Activated T-cell treated with anti-CD3 and anti-CD28 coated beads, Interleukin-2, amount 50 U/mL, for 48 hours (primary cell): ENCODE data around the gene OR2AT4.
"Not testable (repeated sequence)": the region's sequence is repeated elsewhere in the genome, so short reads cannot be mapped to it uniquely, and the experiment has no call there.

ENCODE experiments used
- DNase-seq, 2 experiments: peaks; one replicate each; pipeline ENCODE4 v3.0.0-alpha.2; 2020

The OR2AT4 gene

DNA sequence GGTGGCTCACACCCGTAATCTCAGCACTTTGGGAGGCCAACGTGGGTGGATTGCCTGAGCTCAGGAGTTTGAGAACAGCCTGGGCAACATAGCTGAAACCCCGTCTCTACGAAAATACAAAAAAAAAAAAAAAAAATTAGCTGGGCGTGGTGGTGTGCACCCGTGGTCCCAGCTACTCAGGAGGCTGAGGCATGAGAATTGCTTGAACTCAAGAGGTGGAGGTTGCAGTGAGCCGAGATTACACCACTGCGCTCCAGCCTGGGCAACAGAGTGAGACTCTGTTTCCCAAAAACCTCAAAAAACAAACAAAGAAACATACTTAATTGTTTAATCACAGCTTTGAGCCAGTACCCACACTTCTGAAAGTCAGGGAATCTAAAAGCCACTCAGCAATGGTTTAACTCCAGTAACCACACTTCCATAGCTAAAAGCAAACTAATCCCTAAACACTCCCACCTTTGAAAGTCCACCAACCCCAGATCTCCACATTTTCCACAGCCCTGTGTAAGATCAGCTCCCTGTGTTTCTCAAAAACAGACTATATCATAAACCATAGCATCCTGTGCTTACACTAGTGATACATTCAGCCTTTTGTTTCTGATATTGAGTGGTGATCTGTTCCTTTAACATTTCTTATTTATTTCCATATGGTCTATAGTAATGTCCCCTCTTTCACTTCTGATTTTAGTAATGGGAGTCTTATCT is 4.9 kb upstream of the OR2AT4 start:
- DNase-seq, result no peak

DNA sequence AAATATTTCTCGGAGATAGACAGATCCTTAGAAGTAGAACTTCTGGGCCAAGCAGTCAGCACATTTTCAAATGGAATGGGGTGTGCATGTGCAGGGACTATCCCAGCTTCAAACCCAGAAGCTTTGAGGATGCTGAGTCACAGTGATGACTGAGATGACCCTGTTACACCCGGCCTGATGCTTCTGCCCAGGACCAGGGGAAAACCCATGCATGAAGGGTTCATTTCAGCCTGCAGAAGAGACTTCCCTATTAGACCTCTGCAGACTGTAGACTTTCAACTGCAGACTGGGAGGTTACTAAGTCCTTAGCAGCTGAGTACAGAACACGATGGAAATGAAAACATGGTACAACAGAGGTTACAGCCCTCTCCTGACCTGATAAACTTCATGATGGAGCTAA is 3.6 kb upstream of the OR2AT4 start:
- DNase-seq, result peak; percentile 43 to 56

- DNase-seq, result no peak
Measured at GRCh38 chr11:75099635-75100034, 3.0 kb upstream of the OR2AT4 start.

DNA sequence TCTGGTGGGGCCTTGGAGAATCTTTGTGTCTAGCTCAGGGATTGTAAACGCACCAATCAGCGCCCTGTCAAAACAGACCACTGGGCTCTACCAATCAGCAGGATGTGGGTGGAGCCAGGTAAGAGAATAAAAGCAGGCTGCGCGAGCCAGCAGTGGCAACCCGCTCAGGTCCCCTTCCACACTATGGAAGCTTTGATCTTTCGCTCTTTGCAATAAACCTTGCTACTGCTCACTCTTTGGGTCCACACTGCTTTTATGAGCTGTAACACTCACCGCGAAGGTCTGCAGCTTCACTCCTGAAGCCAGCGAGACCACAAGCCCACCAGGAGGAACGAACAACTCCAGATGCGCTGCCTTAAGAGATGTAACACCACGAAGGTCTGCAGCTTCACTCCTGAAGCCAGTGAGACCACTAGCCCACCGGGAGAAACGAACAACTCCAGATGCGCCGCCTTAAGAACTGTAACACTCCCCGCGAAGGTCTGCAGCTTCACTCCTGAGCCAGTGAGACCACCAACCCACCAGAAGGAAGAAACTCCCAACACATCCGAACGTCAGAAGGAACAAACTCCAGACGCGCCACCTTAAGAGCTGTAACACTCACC is 2.3 kb upstream of the OR2AT4 start:
- DNase-seq, result not testable (repeated sequence)

DNA sequence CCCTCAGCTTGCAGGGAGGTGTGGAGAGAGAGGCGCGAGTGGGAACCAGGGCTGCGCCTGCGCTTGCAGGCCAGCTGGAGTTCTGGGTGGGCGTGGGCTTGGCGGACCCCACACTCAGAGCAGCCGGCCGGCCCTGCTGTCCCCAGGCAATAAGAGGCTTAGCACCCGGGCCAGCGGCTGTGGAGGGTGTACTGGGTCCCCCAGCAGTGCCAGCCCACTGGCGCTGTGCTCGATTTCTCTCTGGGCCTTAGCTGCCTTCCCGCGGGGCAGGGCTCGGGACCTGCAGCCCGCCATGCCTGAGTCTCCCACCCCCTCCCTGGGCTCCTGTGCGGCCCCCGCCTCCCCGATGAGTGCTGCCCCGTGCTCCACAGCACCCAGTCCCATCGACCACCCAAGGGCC is 1.5 kb upstream of the OR2AT4 start:
- not testable (repeated sequence) for DNase-seq

GRCh38 chr11:75097173-75097557 is 489 bp upstream of the OR2AT4 start:
- DNase-seq, result no peak

DNA sequence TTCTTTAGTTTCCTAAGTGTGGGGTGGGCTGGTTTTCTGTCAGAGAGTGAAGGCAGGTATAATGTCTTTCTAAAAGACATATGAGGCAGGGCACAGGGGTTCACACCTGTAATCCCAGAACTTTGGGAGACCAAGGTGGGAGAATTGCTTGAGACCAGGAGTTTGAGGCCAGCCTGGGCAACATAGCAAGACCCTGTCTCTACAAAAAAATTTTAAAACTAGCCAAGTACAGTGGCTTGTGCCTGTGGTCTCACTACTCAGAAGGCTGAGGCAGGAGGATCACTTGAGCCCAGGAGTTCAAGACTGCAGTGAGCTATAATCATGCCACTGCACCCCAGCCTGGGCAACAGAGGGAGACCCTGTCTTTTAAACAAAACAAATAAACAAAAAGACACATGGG is 2.3 kb downstream of the OR2AT4 start:
- not testable (repeated sequence) for DNase-seq

GRCh38 chr11:75090671-75091177 is 6.0 kb downstream of the OR2AT4 start:
- DNase-seq, result no peak

DNA sequence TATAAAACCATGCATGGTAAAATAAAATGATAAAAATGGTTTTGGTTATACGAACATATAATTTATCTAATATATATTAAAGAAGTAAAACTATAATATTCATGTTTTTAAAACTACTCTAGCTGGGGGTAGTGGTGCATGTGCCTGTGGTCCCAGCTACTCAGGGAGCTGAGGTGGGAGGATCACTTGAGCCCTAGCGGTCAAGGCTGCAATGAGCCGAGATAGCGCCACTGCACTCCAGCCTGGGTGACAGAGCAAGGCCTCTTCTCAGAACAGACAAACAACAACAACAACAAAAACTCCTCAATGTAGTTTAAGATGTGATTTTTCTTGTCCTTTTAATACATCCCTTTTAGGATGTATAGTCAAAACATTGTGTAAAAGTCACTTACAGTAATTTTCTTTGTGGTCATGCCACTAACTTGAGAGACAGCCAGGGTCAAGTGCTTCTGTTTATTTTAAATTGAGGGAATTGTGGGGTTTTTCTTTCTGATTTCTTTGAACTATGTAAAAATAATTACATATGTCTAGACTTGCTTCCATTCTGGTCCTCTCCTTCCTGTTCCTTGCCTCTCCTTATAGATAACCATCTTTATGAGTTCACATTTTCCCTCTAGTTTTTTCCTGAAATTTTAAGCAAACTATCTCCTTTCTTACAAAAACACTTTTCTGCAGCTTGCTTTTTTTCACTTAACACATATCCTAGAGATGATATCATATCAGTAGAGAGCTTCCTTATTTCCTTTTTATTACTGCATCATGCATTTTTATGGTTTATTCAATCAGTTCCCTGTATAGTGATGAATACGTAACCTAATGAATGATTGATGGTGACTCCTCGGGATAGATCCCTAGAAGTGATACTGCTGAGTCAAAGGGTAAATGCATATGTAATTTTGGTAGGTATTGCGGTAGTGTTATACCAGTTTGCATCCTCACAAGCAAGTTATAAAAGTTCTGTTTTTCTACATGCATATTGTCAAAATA is 9.1 kb downstream of the OR2AT4 start:
- DNase-seq, result no peak

- no peak for DNase-seq
Measured at GRCh38 chr11:75084883-75085282, 11.8 kb downstream of the OR2AT4 start.

DNA sequence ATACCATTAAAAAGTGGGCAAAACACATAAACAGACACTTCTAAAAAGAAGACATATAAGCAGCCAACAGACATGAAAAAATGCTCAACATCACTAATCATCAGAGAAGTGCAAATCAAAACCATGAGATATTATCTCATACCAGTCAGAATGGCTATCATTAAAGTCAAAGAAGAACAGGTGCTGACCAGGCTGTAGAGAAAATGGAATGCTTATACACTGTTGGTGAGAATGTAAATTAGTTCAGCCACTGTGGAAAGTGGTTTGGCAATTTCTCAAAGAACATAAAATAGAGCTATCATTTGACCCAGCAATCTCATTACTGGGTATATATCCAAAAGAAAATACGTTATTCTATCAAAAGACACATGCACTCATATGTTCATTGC is 13.5 kb downstream of the OR2AT4 start:
- DNase-seq, result no peak

- no peak for DNase-seq
Measured at GRCh38 chr11:75082601-75083216, 14.0 kb downstream of the OR2AT4 start.

DNA sequence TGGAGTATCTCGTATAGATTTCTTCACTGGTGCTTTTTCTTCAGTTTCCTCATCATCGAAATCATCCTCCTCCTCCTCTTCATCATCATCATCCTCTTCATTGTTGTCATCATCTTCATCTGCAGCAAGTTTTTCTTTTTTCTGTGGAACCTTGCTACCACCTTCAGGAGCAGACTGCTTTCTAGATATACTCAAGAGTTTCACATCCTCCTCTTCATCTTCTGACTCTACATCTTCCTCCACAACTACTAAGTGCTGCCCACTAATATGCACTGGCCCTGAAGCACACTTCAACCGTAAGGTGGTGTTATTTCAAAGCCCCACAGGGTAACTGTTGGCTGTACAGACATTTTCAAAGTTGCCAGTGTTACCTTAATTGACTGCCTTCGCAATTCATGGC is 17.1 kb downstream of the OR2AT4 start:
- DNase-seq, result no peak

DNA sequence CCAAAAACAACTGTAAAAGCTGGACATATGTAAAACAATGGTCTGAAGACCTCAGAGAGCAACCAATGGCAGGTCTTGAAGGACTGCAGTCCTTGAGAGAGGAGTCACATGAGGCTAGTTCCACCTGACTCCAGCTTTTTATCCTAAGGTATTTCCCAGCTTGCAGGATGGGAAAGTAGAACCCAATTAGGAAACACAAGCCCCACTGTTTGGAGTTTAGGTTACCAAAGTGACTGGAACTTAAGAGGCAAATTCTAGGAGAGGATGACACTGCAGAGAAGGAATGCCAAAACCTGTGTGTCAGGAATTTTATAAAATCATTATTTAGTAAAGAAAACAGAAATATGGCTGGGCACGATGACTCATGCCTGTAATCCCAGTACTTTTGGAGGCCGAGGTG is 18.4 kb downstream of the OR2AT4 start:
- no peak for DNase-seq

DNA sequence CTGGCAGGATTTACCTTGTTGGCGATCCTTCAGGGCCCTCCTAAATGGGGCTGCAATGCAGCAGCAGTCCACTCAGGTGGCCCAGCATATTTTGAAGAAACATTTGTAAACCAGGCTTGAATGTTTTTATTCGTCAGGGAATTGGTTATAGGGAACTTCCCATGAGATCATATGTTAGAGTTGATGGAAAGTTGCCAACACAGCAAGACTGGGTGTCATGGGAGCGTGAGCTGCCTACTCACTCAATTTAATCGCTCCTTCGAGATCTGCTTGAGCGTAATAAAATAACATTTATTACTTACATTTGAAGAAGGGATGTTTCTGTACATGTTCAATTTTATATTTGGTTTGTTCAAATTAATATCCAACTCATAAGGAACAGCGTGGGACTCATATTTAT is 19.4 kb downstream of the OR2AT4 start:
- DNase-seq, result no peak

- DNase-seq, result no peak
Measured at GRCh38 chr11:75076671-75077070, 20.0 kb downstream of the OR2AT4 start.

DNA sequence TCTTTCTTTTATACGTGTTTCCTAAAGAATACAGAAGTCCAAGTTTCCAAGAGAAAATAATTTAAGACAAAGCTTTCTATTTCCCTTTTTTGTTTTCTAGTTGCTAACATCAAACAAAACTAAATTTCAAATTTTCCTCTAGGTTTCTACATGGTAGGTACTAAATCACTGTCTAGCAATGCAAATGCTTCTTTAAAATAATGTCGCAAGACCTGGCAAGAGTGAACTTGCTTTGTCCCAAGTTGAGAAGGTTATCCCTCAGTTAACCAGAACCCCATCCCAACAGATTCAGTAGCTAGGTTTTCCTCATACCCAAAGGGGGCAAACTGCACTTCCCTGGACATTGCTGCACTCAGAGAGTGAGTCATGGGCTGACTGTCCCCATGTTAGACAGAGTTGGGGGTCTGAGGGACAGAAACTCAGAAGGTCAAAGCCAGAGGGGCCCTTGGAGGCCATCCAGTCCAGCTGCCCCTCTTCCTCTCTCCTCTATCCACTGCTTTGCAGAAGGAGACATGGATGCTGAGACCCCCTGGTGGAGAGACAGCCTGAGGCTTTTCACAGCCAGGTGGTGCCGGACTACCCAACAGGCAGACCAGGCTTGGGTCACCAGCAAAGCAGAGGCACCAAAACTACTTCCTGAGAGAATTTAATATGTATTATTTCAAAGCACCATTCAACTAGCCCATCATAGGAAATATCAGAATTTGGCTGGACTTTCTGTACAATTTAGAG is 23.1 kb downstream of the OR2AT4 start:
- DNase-seq, result no peak

DNA sequence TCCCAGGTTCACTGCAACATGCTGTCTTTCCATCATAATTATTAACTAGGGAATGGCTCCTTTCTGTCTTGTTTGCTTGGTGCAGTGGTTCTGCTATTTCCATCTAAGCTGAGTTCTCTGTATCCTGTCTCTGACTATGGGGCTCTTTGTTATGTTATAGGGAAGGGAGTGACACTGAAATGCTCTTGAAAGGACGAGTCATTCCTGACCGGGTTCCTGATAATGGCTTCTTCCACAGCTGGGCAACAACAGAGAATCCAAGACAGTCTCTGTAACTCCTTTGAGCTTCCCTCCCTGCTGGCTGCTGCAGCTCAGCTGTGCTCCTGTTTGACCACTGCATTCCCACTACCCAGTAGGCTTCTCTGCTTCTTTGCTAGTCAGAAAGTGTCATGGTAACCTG is 24.1 kb downstream of the OR2AT4 start:
- DNase-seq, result no peak

GRCh38 chr11:75069473-75069872 is 27.2 kb downstream of the OR2AT4 start:
- DNase-seq, result no peak

GRCh38 chr11:75068993-75069392 is 27.7 kb downstream of the OR2AT4 start:
- no peak for DNase-seq

DNA sequence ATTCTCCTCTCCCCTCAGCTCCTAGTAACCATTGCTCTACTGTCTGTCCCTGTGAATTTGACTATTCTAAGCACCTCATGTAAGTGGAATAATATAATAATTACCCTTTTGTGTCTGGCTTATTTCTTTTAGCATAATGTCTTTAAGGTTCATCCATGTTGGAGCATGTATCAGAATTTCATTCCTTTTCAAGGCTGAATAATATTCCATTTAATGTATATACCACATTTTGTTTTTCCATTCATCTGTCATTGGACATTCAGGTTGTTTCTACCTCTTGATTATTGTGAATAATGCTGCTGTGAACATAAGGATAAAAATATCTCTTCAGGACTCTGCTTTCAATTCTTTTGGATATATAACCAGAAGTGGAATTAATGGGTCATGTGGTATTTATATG is 28.1 kb downstream of the OR2AT4 start:
- DNase-seq, result no peak

- no peak for DNase-seq
Measured at GRCh38 chr11:75066061-75066460, 30.6 kb downstream of the OR2AT4 start.
